Osteocyte (in vitro differentiated cells): ENCODE measurements around the gene EAPP. TPM values are rescaled to one million over a fixed set of nuclear protein-coding genes. Genes with fewer than 3 reads are reported as not detected.

Source experiments
- DNase-seq: peaks from one replicate; pipeline ENCODE4 v3.0.0; 2021; ENCODE audit warnings: mixed read lengths; ENCODE audit not compliant: unreplicated experiment; ENCODE audit errors: extremely low spot score
- H3K27ac Mint-ChIP-seq: one replicate; pipeline ENCODE4 v1.8.0; 2021; ENCODE audit warnings: mild to moderate bottlenecking, mixed read lengths; ENCODE audit not compliant: unreplicated experiment
- H3K27me3 Mint-ChIP-seq: one replicate; pipeline ENCODE4 v1.8.0; 2021; ENCODE audit warnings: mixed read lengths; ENCODE audit not compliant: unreplicated experiment
- H3K36me3 Mint-ChIP-seq: one replicate; pipeline ENCODE4 v1.8.0; 2021; ENCODE audit warnings: mixed read lengths; ENCODE audit not compliant: unreplicated experiment
- H3K4me1 Mint-ChIP-seq: one replicate; pipeline ENCODE4 v1.8.0; 2021; ENCODE audit warnings: mixed read lengths; ENCODE audit not compliant: unreplicated experiment
- H3K4me3 Mint-ChIP-seq: one replicate; pipeline ENCODE4 v1.8.0; 2021; ENCODE audit warnings: mild to moderate bottlenecking, moderate library complexity, mixed read lengths; ENCODE audit not compliant: unreplicated experiment
- H3K9me3 Mint-ChIP-seq: one replicate; pipeline ENCODE4 v1.8.0; 2021; ENCODE audit warnings: mixed read lengths; ENCODE audit not compliant: unreplicated experiment
- CTCF ChIP-seq: fragments of 200-600 bp; sonication (generic); IDR thresholded peaks from 2 replicates; pipeline ENCODE4 v1.5.0; 2021; ENCODE audit warnings: antibody characterized with exemption, mild to moderate bottlenecking, moderate library complexity
- total RNA-seq: library from RNA; stranded (reverse); gene quantifications from 2 replicates; pipeline ENCODE4 v1.2.1, GENCODE V29; 2021

The EAPP gene
- total RNA-seq, 1 donor from 2014 or later: 42.0 TPM

- Mint-ChIP-seq H3K9me3 (no peaks in the 10 kb centered on the region), H3K4me3 (peak overlapping the region; percentile 3), H3K27me3 (no peaks in the 10 kb centered on the region), H3K27ac (peak overlapping the region; percentile 86), H3K4me1 (peaks cover 30% of the 10 kb centered on the region), H3K36me3 (no peaks in the 10 kb centered on the region)
- no peak for DNase-seq
- TF ChIP-seq CTCF: no peak
Observed at GRCh38 chr14:34502545-34503225, 36.8 kb downstream of the EAPP start.

GRCh38 chr14:34502001-34502400 lies 37.5 kb downstream of the EAPP start:
- Mint-ChIP-seq H3K4me1 (peaks cover 36% of the 10 kb centered on the region), H3K27me3 (no peaks in the 10 kb centered on the region), H3K27ac (peak overlapping the region; percentile 86), H3K9me3 (no peaks in the 10 kb centered on the region), H3K4me3 (no peak overlapping the region), H3K36me3 (no peaks in the 10 kb centered on the region)
- TF ChIP-seq CTCF: no peak
- no peak for DNase-seq

GRCh38 chr14:34501004-34501580 lies 38.4 kb downstream of the EAPP start:
- Mint-ChIP-seq H3K27me3 (no peaks in the 10 kb centered on the region), H3K9me3 (no peaks in the 10 kb centered on the region), H3K27ac (peak overlapping the region; percentile 3), H3K4me1 (peaks cover 44% of the 10 kb centered on the region), H3K36me3 (no peaks in the 10 kb centered on the region), H3K4me3 (no peak overlapping the region)
- DNase-seq: no peak
- TF ChIP-seq CTCF: no peak

GRCh38 chr14:34498684-34499412 lies 40.7 kb downstream of the EAPP start:
- Mint-ChIP-seq H3K27ac (no peak overlapping the region), H3K4me1 (peaks cover 44% of the 10 kb centered on the region), H3K36me3 (no peaks in the 10 kb centered on the region), H3K27me3 (no peaks in the 10 kb centered on the region), H3K9me3 (no peaks in the 10 kb centered on the region), H3K4me3 (no peak overlapping the region)
- TF ChIP-seq CTCF: peak; percentile 34
- no peak for DNase-seq
